Transverse colon (tissue), 4 donors: Measurements from ENCODE around the gene FKBP5. TPM values are rescaled to one million over a fixed set of nuclear protein-coding genes. Genes with fewer than 3 reads are reported as not detected.

ENCODE experiments used
- DNase-seq: peaks from one replicate; pipeline ENCODE4 v3.0.0-alpha.2; 2019
- H3K27ac ChIP-seq, 4 donors: fragments of 200-600 bp; sonication (generic); 2 replicates each; pipeline ENCODE4 v1.5.1; 2016 to 2018; ENCODE audit warnings: inconsistent platforms in 4 of 4
- H3K27me3 ChIP-seq: fragments of 200-600 bp; sonication (generic); 2 replicates; pipeline ENCODE4 v1.5.1; 2017; ENCODE audit warnings: inconsistent platforms
- H3K36me3 ChIP-seq, 4 donors: fragments of 200-600 bp; sonication (generic); 2 replicates each; pipeline ENCODE4 v1.5.1; 2017 to 2019; ENCODE audit warnings: inconsistent platforms in 4 of 4
- H3K4me1 ChIP-seq, 4 donors: fragments of 200-600 bp; sonication (generic); 2 replicates each; pipeline ENCODE4 v1.5.1; 2017 to 2020; ENCODE audit warnings: inconsistent platforms in 4 of 4
- H3K4me3 ChIP-seq, 4 donors: fragments of 200-600 bp; sonication (generic); 1 replicate in 1 of 4; 2 replicates in 3 of 4; pipeline versions ENCODE4 v1.5.1 to v1.6.1; 2017 to 2019; ENCODE audit warnings: inconsistent platforms in 4 of 4
- H3K9me3 ChIP-seq, 2 donors: fragments of 200-600 bp; sonication (generic); 2 replicates each; pipeline ENCODE4 v1.5.1; 2017 to 2019; ENCODE audit warnings: inconsistent platforms in 2 of 2
- EP300 ChIP-seq: sonication (generic); formaldehyde crosslinking; IDR thresholded peaks from one replicate; pipeline ENCODE4 v1.6.1; 2017; ENCODE audit warnings: antibody characterized with exemption, low read depth
- POLR2A ChIP-seq: fragments of 450-650 bp; IDR thresholded peaks from one replicate; pipeline ENCODE4 v1.6.1; 2016; ENCODE audit warnings: antibody characterized with exemption, mild to moderate bottlenecking, moderate library complexity
- POLR2AphosphoS5 ChIP-seq, 3 donors: sonication (generic); formaldehyde crosslinking; IDR thresholded peaks; one replicate each; pipeline ENCODE4 v1.6.1; 2016; ENCODE audit warnings: antibody characterized with exemption in 3 of 3
- WGBS, 2 donors: methylation state at CpG; one replicate each; pipeline ENCODE4 v1.1.5; 2018; ENCODE audit warnings: low coverage in 1 of 2; 5-methylcytosine and 5-hydroxymethylcytosine counted together
- in situ Hi-C, 4 donors: fragments of 200-750 bp; cut with MboI; loops; one replicate each; pipeline versions ENCODE4 v1.15.0 to v1.15.1; 2017; ENCODE audit warnings: low sequenced_read_pairs in 3 of 4, low pct_ligation_motif_present in 1 of 4, low pct_unique_long_range_greater_than_20kb in 1 of 4
- intact Hi-C: fragments of 100-400 bp; cut with DNase I; formaldehyde crosslinking; loops from one replicate; pipeline ENCODE4 v1.15.1; 2023; ENCODE audit warnings: low total_unique reads
- total RNA-seq, 4 donors: library from RNA; depleted of rRNA; stranded (reverse); fragments of >200 nt; gene quantifications; one replicate each; pipeline ENCODE4 v1.1.0, GENCODE V29; 2016
- TF ChIP-seq, protein P1 (sequence below), 5 experiments: fragments of 200-600 bp in 3 of 5; fragments of 450-650 bp in 2 of 5; sonication (generic) in 3 of 5; IDR thresholded peaks; 1 replicate in 2 of 5; 2 replicates in 3 of 5; pipeline ENCODE4 v1.5.1; 2016 to 2017; ENCODE audit warnings: antibody characterized with exemption in 5 of 5, inconsistent platforms in 3 of 5, mild to moderate bottlenecking in 2 of 5, moderate library complexity in 1 of 5

The FKBP5 gene
- total RNA-seq, 4 donors from 2014 or later: 82.8 to 299 (median 254) TPM

- Histone ChIP-seq H3K4me3 (peak overlapping the region; percentile 84 to 98 (median 92)), H3K9me3 (no peaks in the 10 kb centered on the region), H3K27me3 (no peaks in the 10 kb centered on the region), H3K27ac (peak overlapping the region; percentile 97 to 99 (median 98)), H3K36me3 (peaks cover 0 to 13% (median 3%) of the 10 kb centered on the region in 4 donors), H3K4me1 (peaks cover 18 to 37% (median 30%) of the 10 kb centered on the region in 4 donors)
- 0 to 1% methylated on average over 4 to 59 of the region's 100 CpGs for WGBS, 2 donors
- intact Hi-C loops (loop anchor here (2.0 to 10.0 kb wide), 2 partner anchors 39 to 103 kb away; no protein-coding TSS in a partner anchor), in situ Hi-C loops (no loop called here)
- TF ChIP-seq EP300 (no peak), POLR2A (peak; percentile 77), POLR2AphosphoS5 (IDR thresholded peaks at IDR 0.05) (peak; percentile 22 to 72 (median 71))
- TF ChIP-seq, protein P1, sequence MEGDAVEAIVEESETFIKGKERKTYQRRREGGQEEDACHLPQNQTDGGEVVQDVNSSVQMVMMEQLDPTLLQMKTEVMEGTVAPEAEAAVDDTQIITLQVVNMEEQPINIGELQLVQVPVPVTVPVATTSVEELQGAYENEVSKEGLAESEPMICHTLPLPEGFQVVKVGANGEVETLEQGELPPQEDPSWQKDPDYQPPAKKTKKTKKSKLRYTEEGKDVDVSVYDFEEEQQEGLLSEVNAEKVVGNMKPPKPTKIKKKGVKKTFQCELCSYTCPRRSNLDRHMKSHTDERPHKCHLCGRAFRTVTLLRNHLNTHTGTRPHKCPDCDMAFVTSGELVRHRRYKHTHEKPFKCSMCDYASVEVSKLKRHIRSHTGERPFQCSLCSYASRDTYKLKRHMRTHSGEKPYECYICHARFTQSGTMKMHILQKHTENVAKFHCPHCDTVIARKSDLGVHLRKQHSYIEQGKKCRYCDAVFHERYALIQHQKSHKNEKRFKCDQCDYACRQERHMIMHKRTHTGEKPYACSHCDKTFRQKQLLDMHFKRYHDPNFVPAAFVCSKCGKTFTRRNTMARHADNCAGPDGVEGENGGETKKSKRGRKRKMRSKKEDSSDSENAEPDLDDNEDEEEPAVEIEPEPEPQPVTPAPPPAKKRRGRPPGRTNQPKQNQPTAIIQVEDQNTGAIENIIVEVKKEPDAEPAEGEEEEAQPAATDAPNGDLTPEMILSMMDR (IDR thresholded peaks at IDR 0.05): peak in 2 of 5 experiments; percentile 3 to 18
- peak; percentile 74 for DNase-seq
Observed at GRCh38 chr6:35687658-35688604, 784 bp downstream of the FKBP5 start.

- TF ChIP-seq POLR2AphosphoS5 (IDR thresholded peaks at IDR 0.05) (no peak), EP300 (no peak), POLR2A (no peak)
- TF ChIP-seq, protein P1 (IDR thresholded peaks at IDR 0.05): no peak
- no peaks in the 10 kb centered on the region for H3K9me3 ChIP-seq
- peak overlapping the region; percentile 97 to 99 (median 98) for H3K27ac ChIP-seq
- intact Hi-C loops (loop anchor here (10.0 kb wide), 1 partner anchor 102 kb away; no protein-coding TSS in a partner anchor), in situ Hi-C loops (no loop called here)
- H3K4me1 ChIP-seq: peaks cover 15 to 44% (median 29%) of the 10 kb centered on the region in 4 donors
- H3K27me3 ChIP-seq: no peaks in the 10 kb centered on the region
- 23 to 24% methylated on average over 4 of the region's 4 CpGs for WGBS, 2 donors
- H3K36me3 ChIP-seq: peaks cover 0 to 13% (median 3%) of the 10 kb centered on the region in 4 donors
- peak overlapping the region; percentile 84 to 98 (median 92) for H3K4me3 ChIP-seq
- DNase-seq: no peak
Observed at GRCh38 chr6:35686873-35687555, 1.7 kb downstream of the FKBP5 start.

DNA sequence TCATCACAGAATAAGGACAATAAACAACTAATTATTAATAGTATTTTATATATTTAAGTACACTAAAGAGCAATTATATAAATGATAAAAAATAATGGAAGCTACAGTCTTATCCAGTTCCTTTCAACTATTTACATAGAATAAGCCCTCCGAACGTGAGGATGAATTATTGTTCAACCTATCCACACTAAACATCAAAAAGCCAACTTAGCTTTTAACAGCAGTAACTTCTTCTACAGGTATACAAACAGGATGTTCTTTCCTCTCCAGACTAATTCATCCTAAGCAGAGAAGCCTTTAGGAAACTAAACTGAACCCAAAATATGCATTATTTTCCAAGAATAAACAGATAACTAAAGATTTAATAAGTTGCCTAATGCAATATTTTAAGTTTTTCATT lies 2.3 kb downstream of the FKBP5 start:
- peak in 1 of 3 donors; percentile 12 for TF ChIP-seq POLR2AphosphoS5 (IDR thresholded peaks at IDR 0.05)
- TF ChIP-seq POLR2A: peak; percentile 8
- TF ChIP-seq, protein P1 (IDR thresholded peaks at IDR 0.05): no peak
- peak overlapping the region; percentile 84 to 98 (median 92) for H3K4me3 ChIP-seq
- no peak for DNase-seq
- WGBS, 2 donors: 31 to 48% methylated on average over 2 of the region's 2 CpGs
- in situ Hi-C loops (no loop called here), intact Hi-C loops (loop anchor here (10.0 kb wide), 1 partner anchor 102 kb away; no protein-coding TSS in a partner anchor)
- peak overlapping the region; percentile 97 to 99 (median 98) for H3K27ac ChIP-seq
- H3K4me1 ChIP-seq: peaks cover 9 to 44% (median 23%) of the 10 kb centered on the region in 4 donors
- H3K36me3 ChIP-seq: peaks cover 0 to 13% (median 3%) of the 10 kb centered on the region in 4 donors
- H3K27me3 ChIP-seq: no peaks in the 10 kb centered on the region
- H3K9me3 ChIP-seq: no peaks in the 10 kb centered on the region

GRCh38 chr6:35683267-35683666 lies 5.4 kb downstream of the FKBP5 start:
- in situ Hi-C loops (loop anchor here in 1 of 4 donors (5.0 kb wide), 1 partner anchor 49 kb away; no protein-coding TSS in a partner anchor), intact Hi-C loops (loop anchor here (10.0 kb wide), 1 partner anchor 98 kb away; no protein-coding TSS in a partner anchor)
- H3K4me3 ChIP-seq: no peak overlapping the region
- no peaks in the 10 kb centered on the region for H3K9me3 ChIP-seq
- TF ChIP-seq EP300: no peak
- TF ChIP-seq, protein P1 (IDR thresholded peaks at IDR 0.05): no peak
- peak in 1 of 3 donors; percentile 22 for TF ChIP-seq POLR2AphosphoS5 (IDR thresholded peaks at IDR 0.05)
- peak; percentile 12 for TF ChIP-seq POLR2A
- H3K27ac ChIP-seq: no peak overlapping the region
- peaks cover 0 to 56% (median 16%) of the 10 kb centered on the region in 4 donors for H3K4me1 ChIP-seq
- H3K36me3 ChIP-seq: peaks cover 0 to 27% (median 6%) of the 10 kb centered on the region in 4 donors
- no peak for DNase-seq
- H3K27me3 ChIP-seq: no peaks in the 10 kb centered on the region
